Measurements from ENCODE around the gene NEXMIF.
"Not testable (repeated sequence)": the region's sequence is repeated elsewhere in the genome, so short reads cannot be mapped to it uniquely, and the experiment has no call there.

NEXMIF gene

DNA sequence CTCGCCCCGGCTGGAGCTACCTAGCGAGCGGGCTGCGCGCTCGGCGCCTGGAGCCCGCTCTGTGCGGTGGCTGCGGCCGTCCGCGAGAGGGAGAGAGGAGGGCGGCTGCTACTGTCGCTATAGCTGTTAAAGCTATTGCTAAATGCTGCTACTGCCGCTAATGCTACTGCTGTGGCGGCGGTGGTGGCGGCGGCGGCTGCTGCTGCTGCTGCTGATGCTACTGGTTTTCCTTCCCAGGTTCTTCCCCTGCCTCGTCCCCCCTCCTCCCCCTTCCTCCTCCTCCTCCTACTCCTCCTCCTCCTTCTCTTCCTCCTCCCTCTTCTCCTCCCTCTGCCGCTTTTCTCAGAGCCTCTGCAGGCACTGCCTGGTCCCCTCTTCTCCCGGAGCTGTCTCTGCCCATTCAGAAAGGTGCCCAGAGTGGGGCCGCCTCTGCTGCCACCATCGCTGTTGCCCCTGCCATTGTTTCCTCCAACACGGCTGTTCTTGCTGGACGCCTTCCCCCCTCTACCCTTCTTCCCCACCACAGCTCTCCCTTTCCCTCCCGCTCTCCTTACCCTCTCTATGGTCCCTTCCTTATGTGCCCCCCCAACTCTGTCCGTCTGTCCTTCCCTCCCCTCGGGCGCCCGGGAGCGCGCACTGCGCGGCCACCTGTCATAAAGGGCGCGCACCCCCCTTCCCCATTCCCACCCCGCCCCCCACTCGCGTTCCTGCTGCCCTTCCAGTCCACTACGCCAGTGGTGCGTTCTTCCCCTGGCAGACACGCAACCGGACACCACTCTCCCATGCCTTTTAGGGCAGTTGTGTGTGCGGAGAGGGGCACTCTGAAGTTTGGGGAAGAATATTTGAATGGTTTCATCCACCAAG lies at the start of gene NEXMIF:
TSS of gene NEXMIF (minus strand) at position 228 of the 864 bp plus-strand sequence.
- DNase-seq (ENCODE audit: low read depth in 2 of 2): peak in 1 of 2 donors; percentile 4

DNA sequence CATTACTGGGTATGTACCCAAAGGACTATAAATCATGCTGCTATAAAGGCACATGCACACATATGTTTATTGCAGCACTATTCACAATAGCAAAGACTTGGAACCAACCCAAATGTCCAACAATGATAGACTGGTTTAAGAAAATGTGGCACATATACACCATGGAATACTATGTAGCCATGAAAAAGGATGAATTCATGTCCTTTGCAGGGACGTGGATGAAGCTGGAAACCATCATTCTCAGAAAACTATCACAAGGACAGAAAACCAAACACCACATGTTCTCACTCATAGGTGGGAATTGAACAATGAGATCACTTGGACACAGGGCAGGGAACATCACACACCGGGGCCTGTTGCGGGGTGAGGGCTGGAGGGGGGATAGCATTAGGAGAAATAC lies 36.7 kb upstream of the NEXMIF start:
- not testable (repeated sequence) for DNase-seq (ENCODE audit: low read depth in 2 of 2)

DNA sequence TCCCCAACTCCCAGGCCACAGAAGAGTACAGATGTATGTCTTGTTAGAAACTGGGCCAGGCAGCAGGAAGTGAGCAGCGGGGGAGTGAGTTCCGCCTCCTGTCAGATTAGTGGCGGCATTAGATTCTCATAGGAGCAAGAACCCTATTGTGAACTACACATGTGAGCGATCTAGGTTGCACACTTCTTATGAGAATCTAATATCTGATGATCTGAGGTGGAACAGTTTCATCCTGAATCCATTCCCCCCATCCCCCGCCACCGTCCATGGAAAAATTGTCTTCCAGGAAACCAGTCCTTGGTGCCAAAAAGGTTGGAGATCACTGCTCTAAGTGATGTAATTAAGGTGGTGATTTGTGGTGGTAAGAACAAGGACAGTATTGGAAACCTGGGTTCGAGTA lies 24.5 kb upstream of the NEXMIF start:
- no peak for DNase-seq (ENCODE audit: low read depth in 2 of 2)

DNA sequence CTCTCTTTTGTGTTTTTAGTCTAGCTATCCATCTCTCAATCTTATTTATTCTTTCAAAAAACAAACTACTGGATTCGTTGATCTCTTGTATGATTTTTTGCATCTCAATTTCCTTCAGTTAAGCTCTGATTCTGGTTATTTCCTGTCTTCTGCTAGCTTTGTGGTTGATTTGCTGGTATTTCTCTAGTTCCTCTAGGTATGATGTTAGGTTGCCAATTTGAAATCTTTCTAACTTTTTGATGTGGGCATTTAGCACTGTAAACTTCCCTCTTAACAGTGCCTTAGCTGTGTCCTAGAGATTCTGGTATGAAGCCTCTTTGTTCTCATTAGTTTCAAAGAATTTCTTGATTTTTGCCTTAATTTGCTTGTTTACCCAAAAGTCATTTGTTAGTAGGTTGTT lies 15.2 kb upstream of the NEXMIF start:
- DNase-seq (ENCODE audit: low read depth in 2 of 2): no peak

DNA sequence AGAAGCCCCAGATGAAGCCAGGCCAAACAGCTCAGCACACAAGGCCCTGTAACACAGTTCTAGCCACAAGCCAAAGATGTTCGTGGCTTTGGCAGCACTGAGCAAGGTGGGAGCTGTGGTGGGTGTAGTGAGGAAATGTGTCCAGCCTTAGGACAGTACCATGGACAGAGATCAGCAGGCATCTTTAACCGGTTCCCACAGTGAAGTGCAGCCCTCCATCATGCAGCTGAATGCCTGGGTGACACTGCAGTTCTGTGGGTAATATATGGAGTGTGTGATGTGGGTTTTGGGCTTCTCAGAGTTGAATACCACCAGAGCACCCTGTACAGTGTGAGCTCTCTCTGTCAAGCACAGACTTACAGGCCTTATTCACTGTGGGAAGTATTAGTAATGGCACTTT lies 6.0 kb upstream of the NEXMIF start:
- DNase-seq (ENCODE audit: low read depth in 2 of 2): no peak

DNA sequence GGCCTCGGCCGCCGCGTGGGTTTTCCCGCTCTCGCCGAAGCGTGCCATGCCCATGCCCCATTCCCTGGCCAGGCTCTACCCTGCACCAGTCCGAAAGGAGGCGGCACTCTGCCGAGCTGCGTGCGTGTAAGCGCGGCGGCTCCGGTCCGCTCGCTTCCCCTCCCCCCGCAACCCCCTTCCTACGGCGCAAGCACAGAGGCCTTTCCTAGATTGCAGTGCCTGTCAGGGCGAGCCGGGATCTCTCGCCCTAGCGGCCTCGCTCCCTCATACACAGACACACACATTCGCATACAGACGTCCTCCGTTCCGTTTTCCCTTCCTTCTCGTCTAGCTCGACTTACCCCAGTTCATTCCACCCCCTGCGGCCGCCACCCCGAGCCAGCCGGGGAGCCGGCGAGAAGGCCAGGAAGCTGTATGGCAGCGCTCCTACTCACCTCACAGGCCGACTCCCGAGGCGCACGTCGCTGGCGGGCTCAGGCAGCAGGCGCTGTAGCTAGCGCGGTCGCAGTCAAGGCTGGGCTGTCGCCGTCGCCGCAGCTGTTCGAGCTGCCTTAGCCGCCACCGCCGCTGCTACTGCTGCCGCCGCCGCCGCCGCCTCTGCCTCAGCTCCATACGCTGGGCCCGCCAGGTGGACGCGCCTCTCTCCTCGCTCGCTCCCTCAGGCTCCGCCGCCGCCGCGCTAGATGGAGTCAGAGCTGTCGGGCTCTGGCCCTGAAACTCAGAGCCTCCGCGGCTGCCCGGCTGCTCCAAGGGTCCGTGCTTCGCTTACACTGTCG lies 615 bp downstream of the NEXMIF start:
- DNase-seq (ENCODE audit: low read depth in 2 of 2): peak in 1 of 2 donors; percentile 5

DNA sequence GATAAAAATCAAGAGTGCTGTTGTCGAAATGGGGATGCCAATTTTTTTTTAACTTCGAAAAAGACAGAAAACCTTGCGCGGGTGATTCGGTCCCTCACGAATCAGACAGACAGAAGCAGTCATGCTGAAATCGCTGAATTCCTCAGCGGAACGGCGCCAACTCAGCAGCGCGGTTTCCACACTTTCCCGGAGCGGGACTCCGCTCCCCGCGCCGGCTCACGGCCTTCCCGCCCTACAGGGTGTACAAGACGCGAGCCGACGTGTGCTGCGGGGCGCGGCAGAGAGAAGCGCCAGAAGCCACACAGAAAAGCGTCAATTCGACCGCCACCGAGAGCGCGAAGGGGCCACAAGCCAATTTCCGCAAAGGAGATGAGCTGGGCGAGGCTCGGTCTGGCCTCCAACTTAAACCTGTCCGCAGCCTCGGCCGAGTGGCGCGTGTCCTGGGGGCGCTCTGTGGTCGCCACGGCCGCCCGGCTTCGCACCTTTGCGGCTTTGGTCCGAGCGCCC lies 1.3 kb downstream of the NEXMIF start:
- no peak for DNase-seq (ENCODE audit: low read depth in 2 of 2)

DNA sequence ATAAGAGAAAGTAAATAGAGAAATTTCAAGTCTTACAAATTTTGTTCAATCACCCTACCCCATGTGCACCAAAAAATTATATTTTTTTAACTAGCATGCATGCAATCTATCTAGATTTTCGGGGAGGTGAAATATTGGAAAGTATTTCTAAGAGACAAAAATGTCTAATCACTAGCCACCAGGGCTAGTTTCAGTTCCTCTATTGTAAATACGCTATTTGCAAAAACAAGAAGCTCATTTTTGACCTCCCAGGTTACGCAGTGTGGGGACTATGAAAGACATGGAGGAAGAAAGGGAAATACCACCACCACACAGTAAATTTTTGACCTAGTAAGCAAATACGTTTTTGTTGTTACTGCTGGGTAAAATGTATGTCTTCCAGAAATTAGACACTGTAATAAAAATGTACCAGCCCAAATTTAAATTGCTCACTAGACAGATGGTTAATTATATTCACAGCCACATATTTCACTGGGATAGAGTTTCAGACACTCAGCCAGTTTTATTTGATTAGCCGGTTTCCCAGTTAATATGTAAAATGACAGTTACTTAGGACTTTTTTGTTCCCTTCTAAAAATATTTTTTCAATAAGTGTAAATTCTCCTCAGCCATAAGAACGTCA lies 2.2 kb downstream of the NEXMIF start:
- no peak for DNase-seq (ENCODE audit: low read depth in 2 of 2)

DNA sequence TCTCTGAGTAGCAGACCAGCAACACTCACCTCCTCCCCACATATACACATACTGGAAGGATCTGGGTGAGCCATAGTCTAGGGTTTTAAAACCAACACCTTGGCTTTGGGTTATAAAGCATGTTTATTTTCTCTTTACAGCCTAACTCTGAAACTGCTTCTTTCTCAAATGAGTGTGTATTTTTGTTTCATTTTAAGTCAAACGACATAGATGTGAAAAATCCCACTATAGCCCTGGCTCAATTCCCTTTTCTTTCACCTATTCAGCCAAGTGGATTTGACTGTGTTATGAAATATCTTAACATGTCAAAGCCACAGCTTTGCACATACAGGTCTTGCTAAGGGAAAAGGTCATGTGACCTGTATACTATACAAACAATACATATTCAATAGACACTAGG lies 13.8 kb downstream of the NEXMIF start:
- DNase-seq (ENCODE audit: low read depth in 2 of 2): no peak

DNA sequence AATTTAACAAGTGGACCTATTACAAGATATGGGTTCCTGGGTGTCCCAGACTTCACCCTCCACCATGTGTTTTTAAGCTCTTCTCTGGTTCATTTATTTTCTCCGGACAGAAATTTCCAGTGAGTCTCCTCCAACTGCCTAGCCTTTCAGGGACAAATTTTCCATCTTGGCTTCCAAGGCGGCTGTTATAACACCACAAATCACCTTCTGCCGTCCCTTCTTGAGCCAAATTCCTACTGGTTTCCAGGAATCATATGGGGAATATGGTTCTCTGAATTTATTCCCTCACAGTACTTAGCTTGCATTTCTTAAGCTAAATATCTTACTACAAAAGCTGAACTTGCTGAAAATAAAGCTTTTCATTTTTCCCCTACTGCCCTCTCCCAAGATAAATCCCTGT lies 18.8 kb downstream of the NEXMIF start:
- DNase-seq (ENCODE audit: low read depth in 2 of 2): no peak

DNA sequence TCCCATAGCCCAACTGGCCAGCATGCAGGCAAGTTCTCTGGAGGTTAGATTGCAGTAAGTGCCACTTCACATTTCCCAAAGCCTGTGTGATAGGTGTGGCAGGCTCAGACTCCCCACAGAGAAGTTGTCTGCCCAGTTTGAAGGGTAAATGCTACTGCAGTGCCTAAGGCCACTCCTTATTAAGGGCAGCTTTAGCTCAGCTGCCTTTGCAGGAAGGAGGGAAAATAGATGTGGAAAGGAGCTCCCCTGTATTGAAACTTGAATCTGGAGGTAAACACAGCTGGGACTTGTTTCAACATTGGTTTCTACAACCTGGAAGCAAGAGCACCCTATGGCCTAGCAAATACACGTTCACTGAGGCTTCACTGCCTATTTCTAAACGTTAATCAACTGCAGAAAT lies 22.4 kb downstream of the NEXMIF start:
- DNase-seq (ENCODE audit: low read depth in 2 of 2): no peak

DNA sequence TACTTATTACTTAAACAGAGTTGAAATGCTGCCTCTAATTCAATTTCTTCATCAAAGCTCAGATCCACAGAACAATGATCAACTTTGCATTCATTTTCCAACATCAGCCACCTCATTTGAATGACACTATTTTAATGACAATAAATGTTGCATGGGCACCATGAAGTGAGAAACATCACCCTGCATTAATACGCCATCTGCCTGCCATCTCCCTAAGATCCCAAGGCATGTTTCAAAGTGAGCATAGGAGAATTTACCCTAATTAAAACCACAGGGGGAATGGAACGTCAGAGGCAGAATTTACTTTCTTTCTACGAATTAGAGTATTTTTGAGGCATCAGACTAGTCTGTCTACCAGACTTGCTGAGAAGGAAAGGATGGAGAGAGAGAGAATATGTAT lies 32.7 kb downstream of the NEXMIF start:
- DNase-seq (ENCODE audit: low read depth in 2 of 2): no peak

DNA sequence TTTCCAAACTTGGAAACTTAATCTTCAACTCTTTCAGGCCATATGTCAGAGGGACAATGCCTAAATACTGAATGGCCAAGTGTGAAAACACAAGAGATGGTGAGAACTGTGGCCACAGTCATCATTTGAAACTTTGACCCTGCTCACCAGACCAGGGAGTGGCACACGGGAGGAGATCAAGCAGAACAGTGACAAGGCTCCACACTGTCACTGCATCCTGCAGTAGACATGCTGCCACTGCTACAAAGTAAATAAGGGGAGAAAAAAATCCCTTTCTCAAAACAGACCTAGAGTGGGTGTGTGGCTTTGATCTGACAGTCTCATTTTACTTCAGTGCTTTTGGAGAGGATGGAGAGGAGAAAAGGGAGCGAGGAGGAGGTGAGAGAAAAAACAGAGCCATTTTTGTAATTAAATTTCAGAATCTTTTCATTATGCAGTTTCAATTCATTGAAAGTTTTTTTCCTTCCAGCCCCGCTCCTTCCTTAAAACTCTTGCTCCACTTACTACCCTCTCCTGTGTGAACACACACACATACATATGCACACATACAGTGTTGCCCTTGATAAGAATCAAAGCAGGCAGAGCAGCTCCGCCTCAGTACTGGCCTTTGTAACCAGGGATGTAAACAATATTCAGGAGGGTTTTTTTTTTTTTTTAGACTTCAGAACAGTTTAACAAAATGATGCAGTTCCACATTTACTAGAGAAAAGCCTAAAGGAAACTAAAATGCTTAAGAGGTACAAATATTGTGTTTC lies 34.4 kb downstream of the NEXMIF start:
- DNase-seq (ENCODE audit: low read depth in 2 of 2): no peak

DNA sequence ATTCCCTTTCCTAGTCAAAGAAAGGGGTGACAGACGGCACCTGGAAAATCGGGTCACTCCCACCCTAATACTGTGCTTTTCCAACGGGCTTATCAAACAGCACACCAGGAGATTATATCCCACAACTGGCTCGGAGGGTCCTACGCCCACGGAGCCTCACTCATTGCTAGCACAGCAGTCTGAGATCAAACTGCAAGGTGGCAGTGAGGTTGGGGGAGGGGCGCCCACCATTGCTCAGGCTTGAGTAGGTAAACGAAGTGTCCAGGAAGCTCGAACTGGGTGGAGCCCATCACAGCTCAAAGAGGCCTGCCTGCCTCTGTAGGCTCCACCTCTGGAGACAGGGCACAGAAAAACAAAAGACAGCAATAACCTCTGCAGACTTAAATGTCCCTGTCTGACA lies 42.9 kb downstream of the NEXMIF start:
- DNase-seq (ENCODE audit: low read depth in 2 of 2): not testable (repeated sequence)

DNA sequence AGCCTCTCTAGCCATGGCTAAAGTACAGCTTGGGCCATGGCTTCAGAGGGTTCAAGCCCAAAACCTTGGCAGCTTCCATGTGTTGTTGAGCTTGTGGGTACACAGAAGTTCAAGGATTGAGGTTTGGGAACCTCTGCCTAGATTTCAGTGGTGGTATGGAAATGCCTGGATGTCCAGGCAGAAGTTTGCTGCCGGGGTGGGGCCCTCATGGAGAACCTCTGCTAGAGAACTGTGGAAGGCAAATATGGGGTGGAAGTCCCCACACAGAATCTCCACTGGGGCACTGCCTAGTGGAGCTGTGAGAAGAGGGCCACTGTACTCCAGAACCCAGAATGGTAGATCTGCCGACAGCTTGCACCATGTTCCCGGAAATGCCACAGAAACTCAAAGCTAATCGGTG lies 59.5 kb downstream of the NEXMIF start:
- no peak for DNase-seq (ENCODE audit: low read depth in 2 of 2)

DNA sequence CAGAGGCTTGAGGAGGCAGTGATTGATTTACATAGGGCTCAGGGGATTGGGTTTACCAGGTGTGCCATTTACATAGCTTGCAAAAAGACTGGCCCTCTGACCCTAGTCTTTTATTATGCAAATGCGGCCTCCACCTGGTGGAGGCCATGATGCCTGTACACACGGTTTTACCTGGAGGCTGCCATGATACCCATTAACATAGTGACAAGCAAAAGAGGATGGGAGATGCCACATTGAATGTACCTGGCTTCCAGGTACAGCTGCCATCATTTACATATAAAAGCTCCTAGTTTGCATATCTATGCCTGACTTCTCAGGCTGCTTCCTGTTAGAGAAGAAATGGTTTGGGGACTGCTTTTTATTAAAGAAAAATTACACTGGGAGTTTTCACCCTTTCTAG lies 72.0 kb downstream of the NEXMIF start:
- DNase-seq (ENCODE audit: low read depth in 2 of 2): no peak

DNA sequence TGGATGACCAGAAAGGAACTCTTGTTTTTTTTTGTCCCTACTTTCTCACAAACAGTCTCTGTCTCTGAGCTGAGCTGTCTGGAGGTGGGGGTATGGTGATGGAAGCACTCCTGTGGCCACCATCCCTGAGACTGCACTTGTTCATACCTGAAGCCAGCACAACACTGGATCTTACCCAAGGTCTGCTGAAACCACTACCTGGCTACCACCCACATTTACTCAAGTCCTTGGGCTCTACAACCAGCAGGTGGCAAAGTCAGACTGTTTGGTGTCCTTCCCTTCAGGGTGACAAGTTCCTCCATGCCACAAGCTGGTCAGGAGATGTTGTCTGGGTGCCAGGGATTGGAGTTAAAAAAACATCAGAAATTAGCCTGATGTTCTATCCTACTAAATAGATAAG lies 89.7 kb downstream of the NEXMIF start:
- no peak for DNase-seq (ENCODE audit: low read depth in 2 of 2)

DNA sequence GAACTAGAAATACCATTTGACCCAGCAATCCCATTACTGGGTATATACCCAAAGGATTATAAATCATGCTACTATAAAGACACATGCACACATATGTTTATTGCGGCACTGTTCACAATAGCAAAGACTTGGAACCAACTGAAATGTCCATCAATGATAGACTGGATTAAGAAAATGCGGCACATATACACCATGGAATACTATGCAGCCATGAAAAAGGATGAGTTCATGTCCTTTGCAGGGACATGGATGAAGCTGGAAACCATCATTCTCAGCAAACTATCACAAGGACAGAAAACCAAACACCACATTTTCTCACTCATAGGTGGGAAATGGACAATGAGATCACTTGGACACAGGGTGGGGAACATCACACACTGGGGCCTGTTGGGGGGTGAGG lies 105.5 kb downstream of the NEXMIF start:
- not testable (repeated sequence) for DNase-seq (ENCODE audit: low read depth in 2 of 2)

DNA sequence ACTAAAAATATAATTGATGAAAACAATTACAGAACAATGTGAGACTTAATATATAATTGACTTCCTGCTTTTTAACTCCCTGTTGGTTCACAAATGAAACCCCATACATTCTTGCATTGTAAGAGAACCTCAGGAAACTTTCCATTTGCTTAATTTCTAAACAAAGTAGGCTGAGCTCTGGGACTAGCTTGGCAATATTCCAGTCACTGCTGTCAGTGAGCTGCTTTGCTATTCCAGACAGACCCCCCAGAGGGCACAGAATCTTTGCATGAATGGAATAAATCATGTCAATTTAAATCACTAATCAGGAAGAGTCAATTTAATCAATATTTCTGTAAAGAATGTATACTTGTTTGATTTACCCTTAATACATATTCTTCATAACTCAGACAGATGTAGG lies 110.6 kb downstream of the NEXMIF start:
- DNase-seq (ENCODE audit: low read depth in 2 of 2): no peak

DNA sequence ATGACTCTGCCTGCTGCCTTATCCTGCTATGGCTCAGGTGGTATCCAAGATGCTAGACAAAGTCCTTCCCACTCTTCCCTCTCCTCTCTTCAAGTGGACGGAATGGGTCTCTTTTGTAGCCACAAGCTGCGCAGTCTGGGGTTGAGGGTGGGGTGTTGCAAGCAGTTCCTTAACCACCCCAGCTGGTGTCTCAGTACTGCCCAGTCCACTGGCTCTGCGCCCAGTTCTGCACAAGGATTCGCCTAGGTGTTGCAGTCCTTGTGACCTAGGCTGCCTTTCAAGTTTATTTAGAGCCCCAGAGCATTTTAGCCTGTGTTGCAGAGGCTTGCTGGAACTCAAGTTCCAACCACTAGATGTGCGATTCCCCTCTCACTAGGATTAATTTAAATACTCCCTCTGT lies 120.7 kb downstream of the NEXMIF start:
- DNase-seq (ENCODE audit: low read depth in 2 of 2): no peak

DNA sequence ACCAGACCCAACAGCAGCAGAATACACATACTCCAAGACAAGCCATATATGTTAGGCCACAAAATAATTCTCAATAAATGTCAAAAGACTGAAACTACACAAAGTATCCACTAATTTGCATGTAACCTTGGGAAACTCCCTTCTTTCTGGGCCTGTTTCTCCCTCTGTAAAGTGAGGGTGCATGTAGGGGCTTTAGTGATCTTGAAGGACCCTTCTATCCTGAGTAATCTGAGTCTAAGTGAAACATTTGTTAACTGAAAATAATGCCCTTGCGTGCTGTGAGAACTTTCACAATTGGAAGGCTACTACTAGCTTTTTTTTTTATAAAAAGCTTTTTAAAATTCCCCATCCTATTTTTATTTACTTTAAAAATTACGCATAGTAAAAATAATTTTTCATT lies 125.2 kb downstream of the NEXMIF start:
- no peak for DNase-seq (ENCODE audit: low read depth in 2 of 2)

All from stimulated activated CD8-positive, alpha-beta memory T cell treated with anti-CD3 and anti-CD28 coated beads, Interleukin-15, amount 100 ng/mL, for 48 hours (primary cell).